ENCODE data around the gene KMT2E. TPM values are rescaled to one million over a fixed set of nuclear protein-coding genes. Genes with fewer than 3 reads are reported as not detected.

KMT2E gene
- total RNA-seq, 1 donor from 2014 or later, result 35.1 TPM

DNA sequence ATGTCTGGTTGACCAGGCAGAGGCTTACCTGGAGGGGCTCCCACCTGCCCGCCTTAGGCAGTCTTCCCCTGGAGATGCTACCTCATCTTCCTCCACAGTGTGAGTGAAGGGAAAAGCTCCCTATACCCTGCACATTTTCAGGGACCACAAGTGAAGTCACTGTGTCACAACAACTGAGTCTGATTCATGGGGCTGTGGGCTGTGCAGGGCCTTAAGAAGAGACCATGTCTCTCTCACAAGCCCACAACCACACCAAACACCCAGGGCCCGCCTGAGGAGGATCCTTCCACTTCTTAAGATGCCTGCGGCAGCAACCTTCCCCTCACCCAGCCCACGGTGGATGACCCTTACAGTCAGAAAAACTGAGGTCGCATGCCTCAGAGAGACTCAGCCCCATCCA is 118.3 kb downstream of the KMT2E start:
- ATAC-seq (ENCODE audit: poor library complexity), result no peak
- intact Hi-C loops (cut with DNase I), result no loop called here
- no peak for DNase-seq

GRCh38 chr7:105132835-105133234 is 118.8 kb downstream of the KMT2E start:
- intact Hi-C loops (cut with DNase I), result no loop called here
- ATAC-seq (ENCODE audit: poor library complexity) (no peak), DNase-seq (no peak)

- intact Hi-C loops (cut with DNase I), result no loop called here
- ATAC-seq (ENCODE audit: poor library complexity) (no peak), DNase-seq (no peak)
Observed at GRCh38 chr7:105133358-105133757, 119.4 kb downstream of the KMT2E start.

DNA sequence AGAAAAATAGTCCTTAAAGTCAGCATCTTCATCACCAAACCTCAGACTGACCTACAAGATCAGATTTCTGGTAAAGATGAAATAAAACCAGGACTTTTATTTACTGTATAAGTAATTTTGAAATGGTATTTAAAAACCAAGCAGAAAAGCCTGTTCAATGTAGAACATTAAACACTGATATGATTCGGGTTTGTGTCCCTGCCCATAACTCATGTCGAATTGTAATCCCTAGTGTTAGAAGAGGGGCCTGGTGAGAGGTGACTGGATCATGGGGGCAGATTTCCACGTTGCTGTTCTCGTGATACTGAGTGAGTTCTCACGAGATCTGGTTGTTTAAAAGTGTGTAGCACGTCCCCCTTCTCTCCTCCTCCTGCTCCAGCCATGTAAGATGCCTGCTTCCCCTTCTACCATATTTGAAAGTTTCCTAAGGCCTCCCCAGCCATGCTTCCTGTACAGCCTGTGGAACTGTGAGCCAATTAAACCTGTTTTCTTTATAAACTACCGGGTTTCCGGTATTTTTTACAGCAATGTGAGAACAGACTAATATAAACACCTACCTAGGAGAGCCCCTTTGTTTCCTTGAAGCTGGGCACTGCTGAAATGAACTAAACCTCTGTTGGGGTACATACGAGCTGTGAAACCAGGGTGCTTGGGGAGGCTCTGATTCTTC is 120.1 kb downstream of the KMT2E start:
- intact Hi-C loops (cut with DNase I), result no loop called here
- DNase-seq, result no peak
- no peak for ATAC-seq (ENCODE audit: poor library complexity)

DNA sequence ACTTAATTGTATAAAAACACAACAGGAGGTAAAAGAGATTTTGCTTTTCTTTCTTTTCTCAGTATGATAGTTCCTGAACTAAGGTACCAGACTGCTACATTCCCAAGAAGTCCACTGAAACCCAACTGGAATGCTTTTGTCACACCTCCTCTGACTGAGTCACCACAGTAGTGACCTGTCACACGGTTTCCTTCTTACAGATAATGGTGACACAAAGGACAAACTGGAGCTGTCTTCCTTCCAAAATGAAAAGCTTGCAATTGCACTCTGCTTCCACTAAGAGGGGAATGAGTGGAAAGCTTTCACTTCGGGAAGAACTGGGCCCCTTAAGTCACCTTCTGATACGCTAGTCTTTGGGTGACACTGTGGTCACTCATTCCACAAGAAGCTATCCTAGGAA is 122.2 kb downstream of the KMT2E start:
- intact Hi-C loops (cut with DNase I), result no loop called here
- no peak for DNase-seq
- ATAC-seq (ENCODE audit: poor library complexity), result peak; percentile 44

DNA sequence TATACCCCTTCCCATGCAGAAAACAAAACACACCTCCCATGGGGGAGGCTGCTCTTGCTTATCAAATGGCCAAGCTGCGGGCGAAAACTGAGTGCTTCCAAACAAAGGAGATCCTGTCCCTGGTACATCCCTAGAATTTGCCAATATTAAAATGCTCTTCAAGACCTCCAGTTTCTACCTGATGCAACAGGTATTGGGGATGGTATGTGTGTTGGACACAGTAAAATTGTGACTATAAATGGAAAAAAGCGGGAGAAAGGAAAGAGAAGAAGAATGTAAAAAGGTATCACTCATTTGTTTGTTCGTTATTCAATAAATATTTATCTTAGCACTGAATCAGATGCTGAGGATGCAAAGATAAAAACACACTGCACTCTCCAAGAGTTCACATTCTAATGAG is 123.9 kb downstream of the KMT2E start:
- intact Hi-C loops (cut with DNase I), result no loop called here

GRCh38 chr7:105139381-105139780 is 125.4 kb downstream of the KMT2E start:
- DNase-seq, result no peak
- ATAC-seq (ENCODE audit: poor library complexity), result no peak
- intact Hi-C loops (cut with DNase I), result no loop called here

More for the DNA sequence above, 123.9 kb downstream of the KMT2E start:
- ATAC-seq (ENCODE audit: poor library complexity) (no peak), DNase-seq (no peak)

DNA sequence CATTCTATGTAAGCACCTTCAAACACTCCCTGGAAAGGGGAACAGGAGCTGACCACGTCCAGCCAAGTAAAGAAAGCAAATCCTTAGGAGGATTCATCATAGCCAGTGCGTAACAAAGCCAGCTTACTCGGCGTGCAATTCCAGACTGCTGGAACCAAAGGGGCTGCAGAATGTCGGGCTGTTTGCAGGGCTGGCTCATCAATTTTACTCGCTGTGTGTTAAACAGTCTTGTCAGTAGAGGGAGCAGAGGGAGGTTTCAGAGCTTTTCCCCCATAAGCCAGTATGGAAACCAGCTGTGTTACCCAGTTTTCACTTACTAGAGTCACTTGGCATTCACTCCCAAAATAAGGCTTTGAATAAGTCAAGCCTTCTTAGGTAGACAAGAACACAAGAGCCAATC is 127.1 kb downstream of the KMT2E start:
- no peak for DNase-seq
- ATAC-seq (ENCODE audit: poor library complexity), result peak; percentile 53
- intact Hi-C loops (cut with DNase I), result no loop called here

- ATAC-seq (ENCODE audit: poor library complexity) (no peak), DNase-seq (no peak)
Observed at GRCh38 chr7:105149827-105150226, 135.8 kb downstream of the KMT2E start.

GRCh38 chr7:105151152-105151551 is 137.1 kb downstream of the KMT2E start:
- ATAC-seq (ENCODE audit: poor library complexity) (no peak), DNase-seq (no peak)
- intact Hi-C loops (cut with DNase I), result loop anchor here (5.0 kb wide), 2 partner anchors 181 to 276 kb away; no protein-coding TSS in a partner anchor

More at GRCh38 chr7:105149827-105150226, 135.8 kb downstream of the KMT2E start:
- intact Hi-C loops (cut with DNase I), result loop anchor here (5.0 kb wide), 2 partner anchors 182 to 277 kb away; no protein-coding TSS in a partner anchor

DNA sequence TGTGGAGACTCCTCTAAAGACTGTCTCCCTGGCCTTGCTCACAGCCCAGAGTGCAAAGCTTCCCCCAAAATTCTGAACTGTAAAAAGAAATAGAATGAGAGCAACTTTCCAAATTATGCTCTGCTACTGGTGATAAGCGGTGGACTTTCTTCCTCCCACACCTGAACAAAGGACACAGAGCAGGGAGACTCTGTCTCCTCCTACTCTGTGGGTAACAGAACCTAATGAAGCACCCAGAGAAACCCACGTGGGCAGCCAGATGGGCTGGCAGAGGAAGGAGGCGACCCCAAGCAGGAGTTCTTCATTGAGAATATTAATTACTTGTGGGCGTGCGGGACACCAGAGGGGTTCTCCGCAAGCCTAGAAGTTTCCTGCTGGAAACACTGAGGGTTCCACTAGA is 139.5 kb downstream of the KMT2E start:
- intact Hi-C loops (cut with DNase I), result loop anchor here (5.0 kb wide), 2 partner anchors 179 to 274 kb away; no protein-coding TSS in a partner anchor
- DNase-seq (no peak), ATAC-seq (ENCODE audit: poor library complexity) (no peak)

- intact Hi-C loops (cut with DNase I), result loop anchor here (5.0 kb wide), 2 partner anchors 178 to 273 kb away; no protein-coding TSS in a partner anchor
- no peak for DNase-seq
- ATAC-seq (ENCODE audit: poor library complexity), result peak; percentile 37
Observed at GRCh38 chr7:105154084-105154483, 140.1 kb downstream of the KMT2E start.

DNA sequence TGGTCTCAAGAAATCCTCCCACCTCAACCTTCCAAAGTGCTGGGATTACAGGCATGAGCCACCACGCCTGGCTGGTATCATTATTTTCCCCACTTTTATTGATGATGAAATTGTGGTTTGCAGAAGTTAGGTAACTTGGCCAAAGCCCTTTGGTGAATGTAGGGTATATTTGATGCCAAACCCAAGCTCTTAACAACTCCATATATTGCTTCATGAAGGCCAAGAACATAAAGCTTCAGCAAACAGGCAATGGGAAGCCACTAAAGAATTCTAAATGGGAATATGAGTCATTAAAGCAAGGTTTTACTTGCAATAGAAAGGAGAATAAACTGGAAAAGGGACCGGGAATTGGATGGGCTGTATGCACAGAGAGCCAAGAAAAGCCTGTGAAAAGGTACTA is 142.7 kb downstream of the KMT2E start:
- ATAC-seq (ENCODE audit: poor library complexity) (no peak), DNase-seq (no peak)
- intact Hi-C loops (cut with DNase I), result no loop called here

- no peak for DNase-seq
- ATAC-seq (ENCODE audit: poor library complexity), result no peak
- intact Hi-C loops (cut with DNase I), result no loop called here
Observed at GRCh38 chr7:105157278-105157677, 143.3 kb downstream of the KMT2E start.

- DNase-seq (no peak), ATAC-seq (ENCODE audit: poor library complexity) (no peak)
- intact Hi-C loops (cut with DNase I), result no loop called here
Observed at GRCh38 chr7:105161366-105161765, 147.4 kb downstream of the KMT2E start.

All from Right ventricle myocardium superior (tissue), 1 donor.